SH-SY5Y (cell line): Measurements from ENCODE around the gene SDF2.

Source experiments
- GATA2 ChIP-seq: IDR thresholded peaks from 2 replicates; pipeline ENCODE4 v1.6.1; 2011; ENCODE audit warnings: mild to moderate bottlenecking, low read depth, low read length
- GATA3 ChIP-seq: IDR thresholded peaks from 2 replicates; pipeline ENCODE4 v1.6.1; 2011; ENCODE audit warnings: low read depth, mild to moderate bottlenecking, low read length, moderate library complexity

The SDF2 gene

GRCh38 chr17:28646039-28646754, 15.5 kb downstream of the SDF2 start:
- TF ChIP-seq GATA3 (no peak), GATA2 (no peak)

GRCh38 chr17:28645576-28645939, 16.1 kb downstream of the SDF2 start:
- TF ChIP-seq GATA3 (no peak), GATA2 (no peak)

DNA sequence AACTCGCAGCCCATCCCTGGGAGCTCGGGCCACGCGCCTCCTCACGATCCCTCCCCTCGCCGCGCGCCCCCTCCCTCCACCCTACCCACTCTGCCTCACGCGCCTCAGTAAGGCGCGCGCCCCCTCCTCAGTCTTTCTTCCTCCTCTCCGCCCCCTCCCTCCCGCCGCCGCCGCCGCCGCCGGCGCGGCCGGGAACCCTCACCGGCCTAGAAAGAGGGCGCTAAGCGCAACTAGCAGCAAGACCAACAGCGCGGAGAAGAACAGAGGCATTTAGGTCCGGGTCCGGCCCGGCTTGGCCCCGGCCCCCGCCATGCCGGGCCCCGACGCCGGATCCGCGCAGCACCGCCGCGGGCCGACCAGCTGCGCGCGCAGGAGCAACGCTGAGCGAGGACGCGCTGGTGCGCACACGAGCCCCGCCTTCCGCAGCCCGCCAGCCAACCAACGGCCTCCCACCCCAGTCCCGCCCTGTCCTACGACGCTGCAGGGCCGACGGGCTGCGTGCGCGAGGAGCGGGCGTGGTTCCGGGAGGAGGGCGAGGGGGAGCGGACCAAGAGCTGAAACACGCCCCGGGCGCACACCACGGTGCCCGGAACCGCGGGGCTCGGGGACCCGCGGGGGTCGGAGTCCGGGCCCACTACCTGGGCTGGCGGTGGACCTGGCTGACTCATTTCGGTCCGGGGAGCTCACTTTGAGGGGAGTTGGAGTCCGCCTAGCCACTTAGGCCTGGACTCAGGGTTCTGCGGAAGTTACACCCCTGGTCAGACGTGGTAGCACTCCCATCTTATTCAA, 16.7 kb downstream of the SDF2 start, which contains the start of gene BLTP2:
TSS of gene BLTP2 (minus strand) at position 372 of the 789 bp plus-strand sequence. CDS start at position 270, 102 bp downstream.
- TF ChIP-seq GATA3 (no peak), GATA2 (no peak)

DNA sequence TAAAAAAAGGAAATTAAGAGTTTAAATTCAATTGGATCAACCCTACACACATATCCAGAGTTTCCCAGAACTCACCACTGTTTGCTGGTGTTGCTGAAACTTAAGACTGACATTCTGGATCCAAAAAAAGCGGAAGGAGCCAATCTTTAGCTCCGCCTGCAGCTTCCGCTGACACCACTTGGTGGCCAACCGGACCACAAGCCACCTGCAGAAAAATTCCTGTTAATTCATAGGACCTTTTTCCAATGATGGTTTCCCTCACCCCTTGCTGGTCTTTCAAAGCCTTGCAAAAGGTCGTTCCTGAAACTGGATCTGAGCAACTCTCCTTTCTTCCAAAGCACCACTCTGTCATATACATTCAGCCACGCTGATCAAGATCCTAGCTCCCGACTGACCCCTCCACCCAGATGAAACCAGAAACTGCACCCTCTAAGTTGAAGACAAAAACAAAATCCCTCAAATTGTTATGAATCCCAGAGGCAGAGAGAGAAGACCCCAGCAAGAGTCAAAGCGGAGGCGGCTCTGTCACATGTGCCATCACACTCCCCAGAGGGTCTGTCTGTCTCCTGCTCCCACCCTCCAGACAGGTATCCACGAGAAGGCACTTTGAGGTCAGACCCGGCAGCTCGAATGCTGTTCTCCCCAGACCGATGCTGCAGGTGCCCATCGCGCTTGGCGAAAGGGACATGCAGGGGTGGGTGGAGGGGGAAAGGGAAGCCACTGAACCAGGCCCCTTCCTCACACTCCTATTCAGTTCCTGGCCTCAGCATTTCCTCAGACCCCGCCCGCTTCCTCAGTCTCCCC, 17.5 kb downstream of the SDF2 start:
- TF ChIP-seq GATA3 (no peak), GATA2 (no peak)

- TF ChIP-seq GATA2 (no peak), GATA3 (no peak)
Measured at GRCh38 chr17:28641579-28641978, 20.1 kb downstream of the SDF2 start.

DNA sequence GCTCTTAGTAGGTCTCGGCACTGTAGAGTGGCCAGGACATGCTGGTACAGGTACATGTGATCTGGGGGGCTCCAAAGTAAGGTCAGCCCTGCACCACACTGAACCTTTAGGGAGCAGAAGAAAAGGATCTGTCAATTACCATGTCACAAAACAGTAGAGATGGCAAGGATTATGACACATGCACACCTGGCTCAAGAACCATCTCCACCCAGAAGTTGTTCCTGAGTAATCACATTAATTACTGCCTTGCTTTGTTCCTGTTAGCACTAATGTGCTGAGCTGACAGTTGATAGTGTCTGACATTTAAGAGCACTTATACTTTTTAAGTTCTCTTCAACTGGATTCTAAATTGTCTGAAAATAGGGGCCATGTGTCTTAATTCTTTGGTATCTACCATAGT, 26.2 kb downstream of the SDF2 start:
- TF ChIP-seq GATA3, result no peak

DNA sequence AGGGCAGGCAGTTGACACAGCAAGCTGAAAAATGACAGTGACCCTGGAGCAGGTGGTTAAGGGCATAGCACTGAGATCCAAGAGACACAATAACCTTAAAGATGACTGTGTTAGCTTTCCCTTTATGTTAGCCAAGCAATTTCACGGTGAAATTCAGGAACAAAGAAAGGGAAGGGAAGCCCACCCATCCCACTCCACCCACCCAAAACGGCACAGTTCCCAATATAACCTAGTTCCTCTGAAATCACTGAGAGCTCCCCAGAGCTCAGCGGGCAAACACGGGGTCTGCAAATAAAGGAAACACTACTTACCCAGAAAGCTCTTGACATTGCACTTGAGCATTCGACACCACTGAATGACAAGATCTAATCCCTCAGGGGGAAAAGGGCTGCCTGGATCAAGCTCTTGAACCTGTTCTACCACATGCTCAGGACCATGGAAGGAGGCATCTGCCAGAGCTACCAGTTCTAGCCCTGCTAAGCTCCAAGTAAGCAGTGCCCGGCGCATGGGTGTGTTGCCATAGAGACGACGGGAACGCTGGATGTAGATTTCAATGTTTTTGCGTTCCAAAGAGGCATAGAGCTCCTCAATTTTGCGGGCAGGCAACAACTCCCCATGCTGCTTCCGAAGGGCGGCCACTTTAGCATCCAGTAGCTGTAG, 27.4 kb downstream of the SDF2 start:
- TF ChIP-seq GATA2 (no peak), GATA3 (no peak)

GRCh38 chr17:28626818-28627217, 34.9 kb downstream of the SDF2 start:
- TF ChIP-seq GATA3 (no peak), GATA2 (no peak)

GRCh38 chr17:28624148-28624547, 37.6 kb downstream of the SDF2 start:
- no peak for TF ChIP-seq GATA2
- no peak for TF ChIP-seq GATA3

DNA sequence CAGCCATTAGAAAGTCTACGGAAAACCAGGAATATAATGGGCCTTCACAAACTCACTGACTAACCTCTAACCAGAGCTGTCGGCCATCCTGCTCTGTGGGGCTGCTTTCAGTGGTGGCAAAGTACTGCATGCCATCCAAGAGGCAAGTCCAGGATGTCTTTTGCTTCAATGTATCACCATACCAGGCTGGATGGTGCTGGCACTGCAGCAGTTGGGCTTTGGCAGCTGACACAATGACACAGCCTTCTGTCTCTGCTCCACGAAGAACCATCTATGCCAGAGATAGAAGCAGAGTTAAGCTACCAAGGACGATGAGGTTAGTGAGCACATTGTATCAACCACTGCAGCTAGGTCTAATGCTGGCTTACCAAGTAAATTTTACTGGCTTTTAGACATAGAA, 38.0 kb downstream of the SDF2 start:
- no peak for TF ChIP-seq GATA2
- TF ChIP-seq GATA3, result no peak

GRCh38 chr17:28622186-28622585, 39.5 kb downstream of the SDF2 start:
- TF ChIP-seq GATA2 (no peak), GATA3 (no peak)

GRCh38 chr17:28620010-28620409, 41.7 kb downstream of the SDF2 start:
- TF ChIP-seq GATA3, result no peak
- TF ChIP-seq GATA2, result no peak

- TF ChIP-seq GATA2, result no peak
- TF ChIP-seq GATA3, result no peak
Measured at GRCh38 chr17:28618464-28618863, 43.2 kb downstream of the SDF2 start.

DNA sequence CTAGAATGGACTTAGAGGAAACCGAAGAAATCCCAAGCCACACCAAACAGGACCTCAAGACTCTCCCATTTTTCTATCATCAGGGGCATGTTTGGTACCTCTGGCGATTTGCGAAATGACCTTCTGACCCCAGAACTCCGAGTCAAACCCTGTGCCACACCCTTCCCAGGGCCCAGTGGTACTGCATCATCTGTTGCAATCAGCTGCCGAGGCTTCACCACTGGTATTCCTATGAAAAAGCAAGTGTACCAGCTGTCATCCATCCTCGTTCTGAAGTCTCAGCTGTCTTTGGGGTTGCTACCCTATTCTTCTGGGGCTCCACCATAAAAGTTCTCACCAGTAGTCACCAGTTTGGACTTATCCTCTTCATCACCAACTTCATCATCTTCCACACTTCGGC, 45.4 kb downstream of the SDF2 start:
- TF ChIP-seq GATA2 (no peak), GATA3 (no peak)
